K562 (cell line): ENCODE data around the gene NFATC1. TPM values are rescaled to one million over a fixed set of nuclear protein-coding genes. Genes with fewer than 3 reads are reported as not detected.

Experiments
- CBX8 ChIP-seq: fragments of 200-600 bp; sonication (generic); IDR thresholded peaks from 2 replicates; pipeline ENCODE4 v1.6.1; 2012; ENCODE audit warnings: borderline replicate concordance, mixed run types, low read depth, mild to moderate bottlenecking, moderate library complexity, mixed read lengths, low read length, control low read depth, inconsistent platforms; ENCODE audit not compliant: poor library complexity, severe bottlenecking; ENCODE audit errors: extremely low read depth
- CXXC5 ChIP-seq: fragments of 250-450 bp; sonication (Bioruptor Pico); IDR thresholded peaks from 2 replicates; pipeline ENCODE4 v1.8.0; 2022; ENCODE audit warnings: inconsistent platforms, mild to moderate bottlenecking, moderate library complexity
- FIP1L1 ChIP-seq: fragments of 200-400 bp; formaldehyde crosslinking; IDR thresholded peaks from 2 replicates; pipeline ENCODE4 v1.6.1; 2018; ENCODE audit warnings: mild to moderate bottlenecking, low read depth, low read length; ENCODE audit not compliant: poor library complexity, severe bottlenecking
- GATAD2B ChIP-seq: fragments of 450-650 bp; IDR thresholded peaks from 2 replicates; pipeline ENCODE4 v1.6.1; 2017; ENCODE audit warnings: mild to moderate bottlenecking, borderline replicate concordance
- GMEB1 ChIP-seq: fragments of 250-450 bp; sonication (Bioruptor Pico); IDR thresholded peaks from 2 replicates; pipeline ENCODE4 v1.4.0; 2020; ENCODE audit warnings: mild to moderate bottlenecking
- KDM1A ChIP-seq, 2 experiments: fragments of 450-650 bp; IDR thresholded peaks; 2 replicates each; pipeline ENCODE4 v1.6.1; 2016; ENCODE audit warnings: mild to moderate bottlenecking in 2 of 2
- LCOR ChIP-seq: sonication (generic); formaldehyde crosslinking; IDR thresholded peaks from 2 replicates; pipeline ENCODE4 v1.8.0; 2022; ENCODE audit warnings: mild to moderate bottlenecking, missing genetic modification reagents
- MTA2 ChIP-seq: fragments of 450-650 bp; IDR thresholded peaks from 2 replicates; pipeline ENCODE4 v1.6.1; 2016; ENCODE audit warnings: low read depth
- PHF21A ChIP-seq: fragments of 450-650 bp; IDR thresholded peaks from 2 replicates; pipeline ENCODE4 v1.6.1; 2017; ENCODE audit warnings: low read depth, borderline replicate concordance
- POLR2A ChIP-seq: fragments of 450-650 bp; conservative IDR thresholded peaks from 2 replicates; pipeline ENCODE4 v1.6.1; 2016
- SETDB1 ChIP-seq: IDR thresholded peaks from one replicate; pipeline ENCODE4 v1.6.1; 2012; ENCODE audit warnings: low read length, control low read depth, inconsistent platforms
- STAT6 ChIP-seq: sonication (generic); formaldehyde crosslinking; IDR thresholded peaks from 2 replicates; pipeline ENCODE4 v1.8.1; 2023; ENCODE audit warnings: mild to moderate bottlenecking, missing genetic modification reagents
- TCF3 ChIP-seq: sonication (generic); formaldehyde crosslinking; IDR thresholded peaks from 2 replicates; pipeline ENCODE4 v1.4.0; 2020; ENCODE audit warnings: mild to moderate bottlenecking, missing genetic modification reagents
- ZBTB34 ChIP-seq: fragments of 250-450 bp; sonication (Bioruptor Pico); IDR thresholded peaks from 2 replicates; pipeline ENCODE4 v1.8.0; 2021; ENCODE audit warnings: mild to moderate bottlenecking, moderate library complexity
- ZNF431 ChIP-seq: sonication (generic); formaldehyde crosslinking; IDR thresholded peaks from 2 replicates; pipeline ENCODE4 v1.8.0; 2022; ENCODE audit warnings: mild to moderate bottlenecking, missing genetic modification reagents
- polyA plus RNA-seq, 8 experiments: library from polyadenylated mRNA; depleted of rRNA in 4 of 8; stranded (reverse) in 5 of 8; unstranded in 3 of 8; fragments of >200 nt; fragmentation: Nextera tagmentation in 2 of 8; fragmentation: Illumina TruSeq in 1 of 8; extraction: Ambion mirVana in 2 of 8; extraction: Trizol in 1 of 8; gene quantifications; 2 replicates each; pipeline versions ENCODE4 v1.2.1 to v1.2.3, GENCODE V29; 2011 to 2014; ENCODE audit warnings: inconsistent platforms in 1 of 8, missing spikeins in 1 of 8
- total RNA-seq, 7 experiments: library from RNA; depleted of rRNA in 6 of 7; stranded (reverse); fragments of >200 nt in 6 of 7; fragmentation: Illumina TruSeq in 2 of 7; extraction: Trizol in 2 of 7; gene quantifications; 2 replicates each; pipeline versions ENCODE4 v1.2.1 to v1.2.3, GENCODE V29; 2011 to 2021; ENCODE audit warnings: low replicate concordance in 1 of 7
- TF ChIP-seq, protein P1 (sequence below), 3 experiments: fragments of 200-800 bp in 1 of 3; sonication (Bioruptor generic) in 1 of 3; sonication (generic) in 1 of 3; formaldehyde crosslinking in 1 of 3; IDR thresholded peaks; 2 replicates each; pipeline versions ENCODE4 v1.6.1 to v1.8.0; 2016 to 2022; ENCODE audit warnings: mild to moderate bottlenecking in 2 of 3, missing compliant biosample characterization in 2 of 3, missing genetic modification characterization in 2 of 3, missing genetic modification reagents in 1 of 3
- TF ChIP-seq, protein P2 (sequence below): fragments of 250-450 bp; sonication (Bioruptor Pico); IDR thresholded peaks from 2 replicates; pipeline ENCODE4 v1.8.0; 2022; ENCODE audit warnings: inconsistent platforms, mild to moderate bottlenecking, moderate library complexity, borderline replicate concordance
- TF ChIP-seq, protein P3 (sequence below): fragments of 450-650 bp; conservative IDR thresholded peaks from 2 replicates; pipeline ENCODE4 v1.6.1; 2016; ENCODE audit warnings: missing genetic modification characterization, low read depth, mild to moderate bottlenecking, missing compliant biosample characterization, moderate library complexity

NFATC1 gene
- total and polyA plus RNA-seq, 9 of the 15 experiments (the other 6 are each of a cell fraction or from before 2014, with no cell fraction given): 1.1 to 16.4 (median 2.5) TPM

DNA sequence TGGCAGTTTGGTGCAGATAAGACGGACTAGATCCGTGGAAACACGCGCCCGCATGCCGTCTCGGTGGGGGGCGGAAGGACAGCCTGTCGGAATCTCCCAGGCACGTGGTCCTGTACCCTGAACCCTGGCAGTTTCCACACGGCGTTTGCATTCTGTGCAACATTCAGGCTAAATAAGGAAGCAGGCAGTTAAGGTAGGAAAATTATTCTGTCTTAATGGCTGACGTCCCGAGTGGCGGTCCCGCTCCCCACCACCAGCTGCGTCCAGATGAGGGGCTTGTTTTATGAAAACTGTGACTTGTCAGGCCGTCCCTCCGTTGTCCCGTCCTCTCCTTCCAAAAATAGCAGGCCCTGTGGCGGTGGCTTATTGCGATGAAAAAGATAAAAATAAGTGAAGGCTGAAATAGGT lies 120.2 kb downstream of the NFATC1 start (continued):
- TF ChIP-seq ZBTB34 (CRISPR knock-in tag) (no peak), MTA2 (no peak), GATAD2B (no peak), SETDB1 (no peak), LCOR (CRISPR knock-in tag) (no peak), POLR2A (no peak), PHF21A (no peak), CBX8 (no peak), FIP1L1 (no peak), STAT6 (CRISPR knock-in tag) (no peak), GMEB1 (CRISPR knock-in tag) (no peak), ZNF431 (peak; percentile 54; the same call in 1 of the 2 replicates), CXXC5 (CRISPR knock-in tag) (0 out of 2 replicates have a peak, but pooled peaks have one; percentile 43), TCF3 (CRISPR knock-in tag) (peak; percentile 30; the same call in 1 of the 2 replicates), KDM1A (IDR thresholded peaks at IDR 0.05) (no peak)
- TF ChIP-seq, protein P1, sequence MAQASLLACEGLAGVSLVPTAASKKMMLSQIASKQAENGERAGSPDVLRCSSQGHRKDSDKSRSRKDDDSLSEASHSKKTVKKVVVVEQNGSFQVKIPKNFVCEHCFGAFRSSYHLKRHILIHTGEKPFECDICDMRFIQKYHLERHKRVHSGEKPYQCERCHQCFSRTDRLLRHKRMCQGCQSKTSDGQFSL (CRISPR knock-in tag; IDR thresholded peaks at IDR 0.05): 0 out of 2 replicates have a peak, but pooled peaks have one; percentile 49
- TF ChIP-seq, protein P1 (tag; IDR thresholded peaks at IDR 0.05): no peak
- TF ChIP-seq, protein P2, sequence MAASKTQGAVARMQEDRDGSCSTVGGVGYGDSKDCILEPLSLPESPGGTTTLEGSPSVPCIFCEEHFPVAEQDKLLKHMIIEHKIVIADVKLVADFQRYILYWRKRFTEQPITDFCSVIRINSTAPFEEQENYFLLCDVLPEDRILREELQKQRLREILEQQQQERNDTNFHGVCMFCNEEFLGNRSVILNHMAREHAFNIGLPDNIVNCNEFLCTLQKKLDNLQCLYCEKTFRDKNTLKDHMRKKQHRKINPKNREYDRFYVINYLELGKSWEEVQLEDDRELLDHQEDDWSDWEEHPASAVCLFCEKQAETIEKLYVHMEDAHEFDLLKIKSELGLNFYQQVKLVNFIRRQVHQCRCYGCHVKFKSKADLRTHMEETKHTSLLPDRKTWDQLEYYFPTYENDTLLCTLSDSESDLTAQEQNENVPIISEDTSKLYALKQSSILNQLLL: no peak
- TF ChIP-seq, protein P3, sequence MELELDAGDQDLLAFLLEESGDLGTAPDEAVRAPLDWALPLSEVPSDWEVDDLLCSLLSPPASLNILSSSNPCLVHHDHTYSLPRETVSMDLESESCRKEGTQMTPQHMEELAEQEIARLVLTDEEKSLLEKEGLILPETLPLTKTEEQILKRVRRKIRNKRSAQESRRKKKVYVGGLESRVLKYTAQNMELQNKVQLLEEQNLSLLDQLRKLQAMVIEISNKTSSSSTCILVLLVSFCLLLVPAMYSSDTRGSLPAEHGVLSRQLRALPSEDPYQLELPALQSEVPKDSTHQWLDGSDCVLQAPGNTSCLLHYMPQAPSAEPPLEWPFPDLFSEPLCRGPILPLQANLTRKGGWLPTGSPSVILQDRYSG: no peak
